RWPE2 (cell line): ENCODE measurements around the gene SPATA3.

Source experiments
- ATAC-seq: fragments of 200-7000 bp; cut with Tn5 transposase; 3 replicates; pipeline ENCODE4 v1.9.1; 2021; ENCODE audit warnings: low read depth
- DNase-seq: peaks from one replicate; pipeline ENCODE4 v3.0.0-alpha.2; 2020; ENCODE audit warnings: low spot score
- H3K27ac ChIP-seq: fragments of 450-650 bp; 2 replicates; pipeline ENCODE4 v1.5.1; 2017; ENCODE audit warnings: mild to moderate bottlenecking; ENCODE audit not compliant: poor library complexity, severe bottlenecking
- H3K27me3 ChIP-seq: fragments of 250-450 bp; sonication (Bioruptor Pico); 2 replicates; pipeline ENCODE4 v1.5.1; 2021; ENCODE audit warnings: mild to moderate bottlenecking, moderate library complexity; ENCODE audit not compliant: insufficient read depth, poor library complexity, severe bottlenecking
- H3K36me3 ChIP-seq: fragments of 250-450 bp; sonication (Bioruptor Pico); 2 replicates; pipeline ENCODE4 v1.5.1; 2020; ENCODE audit warnings: low read depth, mild to moderate bottlenecking, moderate library complexity
- H3K4me1 ChIP-seq: fragments of 250-450 bp; sonication (Bioruptor Pico); 2 replicates; pipeline ENCODE4 v1.5.1; 2021; ENCODE audit warnings: mild to moderate bottlenecking, moderate library complexity; ENCODE audit not compliant: insufficient read depth, poor library complexity, severe bottlenecking
- H3K4me3 ChIP-seq: fragments of 250-450 bp; sonication (Bioruptor Pico); 2 replicates; pipeline ENCODE4 v1.5.1; 2021; ENCODE audit warnings: mild to moderate bottlenecking, moderate library complexity; ENCODE audit not compliant: severe bottlenecking
- H3K9me3 ChIP-seq: fragments of 250-450 bp; sonication (Bioruptor Pico); 2 replicates; pipeline ENCODE4 v1.5.1; 2021; ENCODE audit warnings: mild to moderate bottlenecking, moderate library complexity; ENCODE audit not compliant: severe bottlenecking
- TF ChIP-seq, protein P1 (sequence below): fragments of 450-650 bp; IDR thresholded peaks from one replicate; pipeline ENCODE4 v1.5.1; 2017; ENCODE audit warnings: mild to moderate bottlenecking, moderate library complexity; ENCODE audit not compliant: poor library complexity, severe bottlenecking

SPATA3 gene

DNA sequence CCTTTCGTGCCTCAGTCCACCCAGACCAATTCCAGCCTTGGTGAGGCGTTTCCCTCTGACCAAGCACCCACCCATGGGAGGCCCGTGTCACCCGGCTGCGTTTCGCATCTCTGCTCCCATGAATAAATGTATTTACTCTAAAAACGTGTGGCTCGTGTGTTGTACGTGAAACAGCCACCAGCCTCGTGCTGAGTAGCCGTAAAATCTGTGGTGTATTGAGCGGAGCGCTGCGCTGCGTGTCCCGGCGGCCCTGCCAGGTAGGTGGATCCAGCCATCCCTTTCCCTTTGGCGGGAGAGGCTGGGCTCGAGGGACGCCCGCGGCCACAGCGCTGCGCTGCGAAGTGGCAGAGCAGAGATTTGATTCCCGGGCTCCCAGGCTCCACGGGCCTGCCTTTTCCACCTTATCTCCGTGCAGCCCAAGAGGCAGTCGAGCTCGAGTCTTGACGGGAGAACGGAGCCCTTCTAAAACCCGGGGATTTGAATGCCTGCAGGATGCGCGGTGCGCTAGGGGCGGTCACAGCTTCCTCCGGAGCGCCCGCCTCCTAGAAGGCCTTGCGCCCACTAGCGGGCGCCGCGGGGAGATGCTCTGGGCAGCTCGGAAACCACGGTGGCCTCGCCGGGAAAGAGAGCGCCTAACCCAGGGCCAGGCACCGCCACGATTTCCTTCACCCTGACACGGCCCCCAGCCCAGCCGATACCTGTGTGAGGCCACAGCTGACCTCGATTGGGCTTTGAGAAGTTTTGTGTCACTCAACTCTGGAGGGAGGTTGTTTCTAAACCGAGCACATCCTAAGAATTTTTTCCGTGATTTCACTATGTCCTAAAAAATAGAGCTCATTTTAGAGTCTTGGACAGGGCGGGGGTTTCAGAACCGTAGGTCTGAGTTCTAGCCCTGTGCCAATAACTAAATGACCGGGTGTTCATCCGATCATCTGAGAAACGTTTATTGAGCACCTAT lies 56.9 kb downstream of the SPATA3 start:
- no peak overlapping the region for H3K27ac ChIP-seq

DNA sequence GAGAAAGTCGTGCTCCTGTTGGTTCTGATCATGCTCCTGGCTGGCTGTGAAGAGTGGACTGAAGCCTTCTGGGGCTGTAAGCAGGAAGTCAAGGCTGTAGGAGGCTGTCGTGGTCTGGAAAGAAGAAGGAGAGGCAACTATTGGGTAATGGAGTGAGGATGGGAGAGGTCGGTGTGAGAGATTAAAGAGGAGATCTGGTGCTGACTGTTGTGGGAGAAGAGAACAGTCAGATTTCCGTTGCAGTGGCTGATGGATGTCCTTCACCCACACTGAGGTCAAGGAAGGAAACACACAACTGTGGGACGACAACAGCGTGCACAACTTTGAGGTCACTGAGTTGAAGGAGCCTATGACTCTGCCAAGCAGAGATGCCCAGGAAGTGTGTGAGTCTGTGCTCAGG lies 57.9 kb downstream of the SPATA3 start:
- Histone ChIP-seq H3K4me3 (no peak overlapping the region), H3K36me3 (peaks cover 3% of the 10 kb centered on the region; the same call in 1 of the 2 replicates), H3K27ac (no peak overlapping the region), H3K9me3 (no peaks in the 10 kb centered on the region), H3K4me1 (peaks cover 10% of the 10 kb centered on the region), H3K27me3 (no peaks in the 10 kb centered on the region)
- no peak for DNase-seq
- ATAC-seq: no peak
- TF ChIP-seq, protein P1, sequence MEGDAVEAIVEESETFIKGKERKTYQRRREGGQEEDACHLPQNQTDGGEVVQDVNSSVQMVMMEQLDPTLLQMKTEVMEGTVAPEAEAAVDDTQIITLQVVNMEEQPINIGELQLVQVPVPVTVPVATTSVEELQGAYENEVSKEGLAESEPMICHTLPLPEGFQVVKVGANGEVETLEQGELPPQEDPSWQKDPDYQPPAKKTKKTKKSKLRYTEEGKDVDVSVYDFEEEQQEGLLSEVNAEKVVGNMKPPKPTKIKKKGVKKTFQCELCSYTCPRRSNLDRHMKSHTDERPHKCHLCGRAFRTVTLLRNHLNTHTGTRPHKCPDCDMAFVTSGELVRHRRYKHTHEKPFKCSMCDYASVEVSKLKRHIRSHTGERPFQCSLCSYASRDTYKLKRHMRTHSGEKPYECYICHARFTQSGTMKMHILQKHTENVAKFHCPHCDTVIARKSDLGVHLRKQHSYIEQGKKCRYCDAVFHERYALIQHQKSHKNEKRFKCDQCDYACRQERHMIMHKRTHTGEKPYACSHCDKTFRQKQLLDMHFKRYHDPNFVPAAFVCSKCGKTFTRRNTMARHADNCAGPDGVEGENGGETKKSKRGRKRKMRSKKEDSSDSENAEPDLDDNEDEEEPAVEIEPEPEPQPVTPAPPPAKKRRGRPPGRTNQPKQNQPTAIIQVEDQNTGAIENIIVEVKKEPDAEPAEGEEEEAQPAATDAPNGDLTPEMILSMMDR: no peak

More for the DNA sequence above, 56.9 kb downstream of the SPATA3 start:
- no peak for DNase-seq
- Histone ChIP-seq H3K4me3 (peak overlapping the region; percentile 49), H3K27me3 (no peaks in the 10 kb centered on the region), H3K4me1 (no peaks in the 10 kb centered on the region), H3K36me3 (no peaks in the 10 kb centered on the region), H3K9me3 (no peaks in the 10 kb centered on the region)
- ATAC-seq: peak; percentile 79
- TF ChIP-seq, protein P1: peak; percentile 96

DNA sequence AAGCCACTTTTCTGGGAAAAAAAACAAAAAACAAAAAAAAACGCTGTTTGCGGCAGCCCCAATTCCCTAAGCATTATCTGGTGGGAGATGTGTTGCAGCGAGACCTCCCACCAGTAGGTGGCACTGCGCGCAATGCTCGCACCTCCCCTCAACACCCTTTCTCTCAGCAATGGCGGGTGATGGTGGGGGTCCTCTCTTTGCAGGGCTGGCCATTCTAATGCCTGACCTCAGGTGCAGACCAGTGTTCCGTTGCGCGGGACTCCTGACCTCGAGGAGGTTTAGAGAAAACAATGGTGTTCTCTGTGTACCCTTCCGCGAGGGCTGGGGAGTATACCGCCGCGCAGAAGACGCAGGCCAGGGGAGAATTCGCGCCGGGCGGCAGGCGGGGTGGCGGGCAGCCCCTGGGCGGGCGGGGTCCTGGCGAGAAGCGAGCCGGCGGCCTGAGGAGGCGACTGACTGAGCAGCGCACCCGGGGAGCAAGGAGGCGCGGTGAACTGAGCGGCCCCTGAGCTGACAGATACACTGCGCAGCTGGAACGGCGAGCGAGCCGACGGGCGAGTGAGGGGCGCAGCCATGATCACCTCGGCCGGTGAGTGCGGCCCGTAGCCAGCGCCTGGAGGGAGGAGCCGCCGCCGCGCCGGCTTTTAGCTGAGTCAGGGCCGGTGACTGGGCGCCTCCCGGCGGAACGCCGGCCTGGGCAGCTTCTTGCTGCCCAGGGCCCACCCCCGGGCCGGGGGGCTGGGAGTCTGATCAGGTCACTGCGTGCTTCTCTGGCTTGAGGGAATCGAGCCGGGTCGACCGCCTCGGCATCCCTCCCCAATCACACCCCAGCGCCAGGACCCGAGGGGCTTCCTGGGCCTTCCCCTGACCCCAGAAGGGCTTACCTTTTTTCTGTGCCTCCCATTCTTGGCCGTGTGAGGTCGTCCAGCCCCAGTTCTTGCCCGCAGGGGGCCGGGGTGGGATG lies 60.8 kb downstream of the SPATA3 start, which contains the start of gene PSMD1:
Gene PSMD1 (plus strand): TSS at position 415 of the 964 bp plus-strand sequence. CDS start 159 bp downstream, at position 574.
- Histone ChIP-seq H3K36me3 (peaks cover 28% of the 10 kb centered on the region), H3K27me3 (no peaks in the 10 kb centered on the region), H3K4me3 (peak within 1 kb of the TSS; percentile 77), H3K4me1 (peaks cover 15% of the 10 kb centered on the region), H3K27ac (peak within 1 kb of the TSS; percentile 47), H3K9me3 (no peaks in the 10 kb centered on the region)
- ATAC-seq (peak; percentile 69), DNase-seq (peak; percentile 86)
- TF ChIP-seq, protein P1: peak; percentile 96

DNA sequence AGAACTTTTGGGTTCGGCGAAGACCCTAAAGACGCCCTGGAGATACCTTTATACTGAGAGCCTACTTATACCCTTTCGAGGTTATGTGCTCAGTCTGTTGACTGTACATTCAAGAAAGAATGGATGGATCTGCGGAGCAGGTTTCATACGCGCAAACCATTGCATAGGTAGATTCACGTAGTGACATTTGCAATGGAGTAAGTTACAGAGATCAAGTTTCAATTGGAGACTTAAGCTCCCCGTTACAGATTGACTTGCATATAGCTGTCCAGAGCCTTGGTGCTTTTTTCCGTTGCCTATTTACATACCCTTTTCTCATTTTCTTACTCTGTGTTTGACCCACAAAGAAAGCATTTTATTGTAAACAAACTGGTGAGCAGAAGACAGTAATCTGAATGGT lies 61.7 kb downstream of the SPATA3 start:
- Histone ChIP-seq H3K9me3 (no peaks in the 10 kb centered on the region), H3K27me3 (no peaks in the 10 kb centered on the region), H3K27ac (peak overlapping the region; percentile 47), H3K4me3 (peak overlapping the region; percentile 77), H3K36me3 (peaks cover 37% of the 10 kb centered on the region), H3K4me1 (peaks cover 15% of the 10 kb centered on the region)
- TF ChIP-seq, protein P1: no peak
- ATAC-seq (peak; percentile 12; the same call in 1 of the 3 replicates), DNase-seq (no peak)
